Activated CD8-positive, alpha-beta memory T cell treated with anti-CD3 and anti-CD28 coated beads for 1 hour (primary cell): ENCODE data around the gene TCF4.

Experiments used
- DNase-seq, 2 donors: peaks; one replicate each; pipeline ENCODE4 v3.0.0-alpha.2; 2020; ENCODE audit warnings: low read depth in 1 of 2; ENCODE audit errors: extremely low read depth in 1 of 2

The TCF4 gene

DNA sequence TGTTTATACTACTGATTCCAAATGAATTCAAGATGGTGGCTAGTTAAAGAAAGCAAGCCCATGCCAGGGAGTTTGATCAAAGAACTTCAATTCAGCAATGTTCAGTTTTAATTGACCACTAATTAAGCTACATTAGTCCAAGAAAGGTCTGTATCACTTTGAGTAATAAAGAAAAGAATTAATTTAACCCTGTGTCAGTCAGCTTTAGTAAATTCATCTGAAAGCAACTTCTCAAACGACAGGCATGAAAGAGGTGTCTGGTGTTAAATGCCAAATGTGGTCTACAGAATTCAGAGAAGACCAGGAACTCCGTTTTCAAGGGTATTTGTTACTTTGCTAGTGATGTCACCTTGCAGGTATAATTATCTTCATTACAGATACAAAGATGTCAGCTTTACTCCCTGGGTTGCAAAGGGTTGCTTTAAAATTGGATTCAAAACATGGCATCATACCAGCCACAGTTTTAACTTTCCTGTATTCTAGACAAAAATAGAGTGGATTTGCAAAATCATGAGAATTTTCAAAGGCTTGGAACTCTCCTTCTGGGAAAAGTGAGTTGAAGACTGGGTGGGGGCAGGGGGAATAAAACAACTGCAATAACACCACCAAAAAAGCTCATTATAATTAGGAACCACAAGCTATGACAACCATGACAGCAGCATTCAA lies 281.5 kb downstream of the TCF4 start:
- no peak for DNase-seq

DNA sequence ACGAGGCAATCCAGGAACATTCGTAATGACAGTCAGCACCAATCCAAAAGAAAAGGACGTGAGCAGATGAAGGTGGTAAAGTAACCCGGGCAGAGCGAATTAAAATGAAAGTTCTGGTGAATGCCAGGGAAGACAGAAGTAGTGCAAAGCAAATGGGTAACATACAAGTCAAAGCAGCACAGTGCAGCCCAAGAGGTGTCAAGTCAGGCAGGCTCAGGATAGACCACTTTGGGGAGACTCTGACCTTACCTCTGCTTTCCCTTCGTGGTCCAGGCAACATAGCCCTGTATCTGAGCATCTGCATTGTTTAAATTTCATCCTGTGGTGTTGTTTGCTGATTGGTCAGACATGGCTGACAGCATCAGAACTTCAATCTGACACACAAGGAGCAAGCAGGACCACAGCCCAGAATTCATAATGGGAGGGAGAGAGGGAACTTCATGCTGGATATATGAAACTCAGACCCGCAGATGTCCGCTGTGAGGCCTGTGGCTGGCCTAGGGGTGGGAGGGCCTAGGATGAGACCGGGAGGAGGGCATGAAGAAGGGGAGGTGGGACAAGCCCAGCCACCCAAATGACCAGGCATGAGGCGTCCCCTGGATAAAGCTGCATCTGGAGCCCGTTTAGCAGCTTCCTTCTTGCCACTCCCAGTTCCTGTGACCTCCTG lies 285.7 kb downstream of the TCF4 start:
- DNase-seq, result no peak

DNA sequence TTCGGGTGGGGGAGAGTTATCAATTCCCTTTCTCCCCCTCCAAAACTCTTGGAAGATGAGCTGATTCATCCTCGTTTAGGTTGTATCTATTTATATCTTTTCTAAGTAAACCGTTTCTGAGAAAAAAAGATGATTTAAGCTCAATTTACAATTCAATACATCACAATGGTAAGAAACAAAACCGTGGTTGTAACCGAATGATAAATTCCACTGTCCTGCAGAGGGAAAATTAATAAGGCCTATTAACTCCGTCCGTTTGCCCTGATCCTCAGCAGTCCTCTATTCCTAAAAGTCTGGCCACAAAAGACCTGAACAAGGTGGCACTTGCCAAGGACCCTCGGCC lies 286.2 kb downstream of the TCF4 start:
- DNase-seq, result no peak

DNA sequence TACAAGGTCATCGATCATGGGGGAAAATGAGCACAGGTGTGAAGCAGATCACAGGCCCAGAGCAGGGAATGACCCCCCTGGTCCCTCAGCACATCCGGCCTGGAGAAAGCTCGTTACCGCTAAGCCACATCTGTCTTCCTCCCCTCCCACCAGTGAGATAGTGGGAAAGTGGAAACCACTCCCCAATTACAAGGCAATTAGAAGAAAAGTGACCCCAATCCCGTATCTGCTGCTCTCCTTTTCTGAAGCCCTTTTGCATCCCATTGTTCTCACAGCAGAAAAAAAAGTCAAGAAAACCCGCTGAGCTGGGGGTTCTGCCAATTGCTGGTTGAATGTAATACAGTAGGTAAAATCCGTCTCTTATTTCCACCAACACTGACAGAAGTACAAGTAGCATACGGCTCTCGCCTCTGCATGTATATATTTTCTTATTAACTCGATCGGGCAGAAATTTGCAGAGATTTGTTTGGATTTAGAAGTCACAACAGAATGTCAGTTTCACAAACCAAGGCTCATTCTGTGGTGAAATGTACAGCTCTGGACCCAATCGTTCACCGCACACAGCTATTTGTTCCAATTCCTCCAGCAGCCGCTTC lies 287.0 kb downstream of the TCF4 start:
- no peak for DNase-seq

DNA sequence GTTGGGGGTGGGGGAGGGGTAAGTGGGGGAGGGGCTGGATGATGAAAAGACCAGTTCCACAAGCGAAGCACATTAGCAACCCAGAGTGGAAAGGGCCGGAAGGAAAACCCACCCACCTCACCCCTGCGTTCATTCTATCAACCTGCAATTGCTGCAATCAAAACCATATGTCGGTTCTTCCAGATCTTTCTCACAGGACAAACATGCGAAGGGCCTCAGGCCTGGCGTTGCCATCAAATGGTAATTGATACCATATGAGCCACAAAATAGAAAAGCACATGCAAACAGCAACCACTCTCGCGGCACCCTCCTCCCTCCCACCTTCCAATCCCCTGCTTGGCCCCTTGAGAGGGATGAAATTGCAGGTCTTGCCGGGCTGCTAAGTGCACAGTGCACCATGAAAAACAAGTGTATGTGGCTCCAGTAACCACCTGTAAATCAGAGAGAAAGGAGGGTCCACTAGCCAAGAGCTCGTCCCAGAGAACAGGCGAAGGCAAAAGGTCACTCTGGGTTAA lies 287.5 kb downstream of the TCF4 start:
- no peak for DNase-seq

DNA sequence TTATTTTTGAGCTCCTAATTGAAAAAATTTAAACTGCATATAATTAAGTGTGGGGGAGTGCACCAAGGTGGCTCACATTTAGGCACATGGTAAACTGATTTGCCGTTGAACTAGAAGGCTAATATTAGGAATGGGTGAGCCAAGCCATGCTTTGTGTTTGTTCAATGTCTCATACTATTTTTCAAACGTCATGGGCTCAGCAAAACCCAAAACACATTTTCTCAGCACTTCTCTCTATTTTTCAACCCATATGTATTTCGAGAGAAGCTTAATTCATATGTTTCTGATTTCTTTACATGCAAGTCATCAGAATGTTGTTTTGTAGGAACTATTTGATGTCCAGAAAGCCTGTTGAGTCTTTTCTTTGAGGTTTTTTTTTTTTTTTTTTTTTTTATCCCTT lies 291.2 kb downstream of the TCF4 start:
- DNase-seq, result no peak

DNA sequence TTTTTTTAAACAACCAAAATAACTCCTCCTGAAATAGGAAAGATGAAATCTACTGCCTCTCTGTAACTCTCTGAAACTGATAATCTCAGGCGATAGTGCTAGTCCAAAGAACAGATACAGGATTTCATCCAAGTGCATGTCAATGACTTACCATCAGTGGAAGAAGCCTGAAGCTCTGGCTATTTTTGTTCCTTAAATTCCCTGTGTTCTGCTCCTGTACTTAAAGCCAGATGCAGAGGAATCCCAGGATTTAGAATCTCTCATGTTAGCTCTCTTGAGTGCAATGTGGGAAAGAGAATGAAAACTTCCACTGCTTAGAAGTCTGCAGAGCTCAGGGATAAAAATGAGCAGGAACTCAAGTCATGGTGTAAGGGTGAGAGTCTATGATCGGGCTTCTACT lies 291.9 kb downstream of the TCF4 start:
- DNase-seq, result no peak

DNA sequence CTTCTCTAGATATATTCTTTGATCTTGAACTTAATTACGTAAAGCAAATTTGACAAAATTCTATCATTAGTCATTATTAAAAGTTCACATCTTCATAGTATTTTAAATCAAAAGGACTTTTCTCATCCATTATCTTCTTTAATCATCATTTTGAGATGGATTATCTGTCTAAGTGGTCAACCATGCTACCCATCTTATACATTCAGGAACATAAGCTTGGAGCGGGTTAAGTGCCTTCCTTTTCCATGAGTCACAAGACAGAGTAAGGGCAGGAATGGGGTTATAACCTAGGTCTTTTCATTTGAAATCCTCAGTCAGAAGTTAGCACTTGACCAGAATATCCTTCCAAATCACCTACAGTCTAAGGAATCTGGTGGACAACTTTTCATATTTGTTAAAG lies 297.1 kb downstream of the TCF4 start:
- no peak for DNase-seq

DNA sequence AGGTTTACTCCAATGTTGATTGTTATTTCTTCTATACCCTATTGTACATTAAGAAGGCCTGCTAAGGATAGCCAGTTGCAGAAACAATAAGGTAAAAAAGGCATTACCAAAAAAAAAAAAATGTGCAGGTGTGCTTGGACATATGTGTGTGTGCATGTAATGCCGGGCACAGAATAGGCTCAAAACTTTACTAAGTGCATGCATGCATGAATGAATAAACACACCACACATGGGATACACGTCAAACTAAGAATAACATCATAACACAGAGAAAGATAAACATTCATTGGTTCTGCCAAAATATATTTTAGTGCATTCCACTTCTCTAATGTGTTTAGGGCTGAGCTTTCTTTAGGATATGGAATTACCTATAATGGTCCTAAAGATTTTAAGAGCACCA lies 298.2 kb downstream of the TCF4 start:
- DNase-seq, result no peak

DNA sequence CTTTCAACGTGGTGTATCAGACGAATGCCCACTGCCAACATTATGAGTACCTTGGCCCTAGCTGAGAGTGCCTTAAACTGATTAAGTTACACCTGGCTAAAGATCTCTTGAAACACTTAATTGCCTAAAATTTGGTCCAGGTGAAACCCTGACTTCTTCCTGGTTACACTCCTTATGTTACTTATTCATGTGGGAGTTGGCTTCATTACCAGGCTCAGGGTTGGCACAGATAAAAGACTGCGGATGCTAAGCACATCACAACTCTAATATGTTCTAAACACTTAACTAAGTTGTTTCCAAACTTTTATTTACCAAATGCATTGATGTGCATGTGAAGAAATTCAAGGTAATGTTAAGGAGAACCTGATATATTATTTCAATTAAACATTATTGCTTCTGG lies 298.9 kb downstream of the TCF4 start:
- DNase-seq, result no peak

DNA sequence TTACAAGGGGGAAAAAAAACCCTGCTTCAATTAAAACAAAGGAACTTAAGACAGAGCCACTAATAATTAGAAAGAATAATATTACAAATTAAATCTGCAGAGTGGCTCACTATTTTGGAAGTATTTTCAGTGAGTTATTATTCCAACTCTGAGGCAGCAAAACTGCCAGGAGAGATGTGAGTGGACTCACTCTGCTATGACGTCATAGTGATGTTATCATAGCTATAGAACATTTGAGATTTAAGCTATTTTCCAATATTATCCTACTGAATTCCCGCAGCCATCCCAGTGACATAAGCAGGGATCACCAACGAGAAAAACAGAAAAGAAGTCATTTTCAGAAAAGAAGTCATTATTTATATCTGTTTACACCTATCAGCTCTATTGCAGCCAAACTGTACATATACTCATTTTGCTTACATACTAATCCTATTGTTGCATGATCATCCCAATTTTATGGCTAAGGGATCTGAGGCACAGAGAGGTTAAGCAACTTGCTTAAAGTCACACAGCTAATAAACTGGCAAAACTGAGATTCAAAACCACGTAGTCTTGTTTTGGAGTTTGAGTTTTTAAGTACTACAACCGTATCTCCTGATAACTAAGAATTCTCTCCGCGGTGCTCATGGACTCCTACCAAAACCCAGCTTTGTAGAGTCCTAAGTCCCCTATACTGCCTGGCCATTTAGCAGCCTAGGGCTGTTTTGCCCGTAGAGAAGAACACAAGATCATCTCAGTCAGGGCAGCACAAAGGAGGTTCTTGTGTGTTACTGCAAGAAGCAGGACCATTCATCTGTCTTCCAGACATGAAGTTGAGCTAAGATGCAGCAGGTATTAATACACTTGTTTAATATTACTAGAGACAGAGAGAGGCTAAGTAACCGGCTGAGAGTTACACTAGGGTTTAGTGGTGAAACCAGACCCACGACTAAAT lies 299.8 kb downstream of the TCF4 start:
- no peak for DNase-seq

DNA sequence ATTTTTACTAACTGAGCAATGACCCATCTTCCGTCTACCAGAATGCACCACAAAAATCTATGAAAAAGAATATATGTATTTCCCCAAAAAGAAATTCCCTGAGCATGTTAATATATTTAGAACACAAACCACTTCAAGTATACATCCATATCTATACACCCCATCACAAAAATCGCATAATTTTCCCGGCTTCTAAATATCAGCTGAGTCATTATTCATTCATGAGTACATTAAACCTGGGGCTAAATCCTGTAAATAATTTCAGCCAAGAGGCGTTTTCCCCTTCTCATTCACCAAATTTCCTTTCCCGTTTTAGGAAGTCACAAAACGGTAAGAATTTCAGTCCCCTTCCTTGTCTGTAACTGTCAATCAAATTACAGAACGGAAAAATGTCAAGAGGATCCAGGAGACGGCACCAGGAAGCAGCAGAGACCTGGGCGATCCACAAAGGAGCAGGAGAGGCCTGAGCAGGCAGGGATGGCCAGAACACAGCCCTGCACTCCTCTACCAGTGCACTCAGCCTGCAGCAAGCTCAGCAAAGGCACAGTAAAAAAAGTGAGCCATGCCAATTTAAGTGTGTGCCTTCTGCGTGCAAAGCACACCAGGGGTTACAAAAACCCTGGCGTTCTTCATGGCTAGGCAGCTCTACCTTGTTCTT lies 300.7 kb downstream of the TCF4 start:
- DNase-seq, result no peak

DNA sequence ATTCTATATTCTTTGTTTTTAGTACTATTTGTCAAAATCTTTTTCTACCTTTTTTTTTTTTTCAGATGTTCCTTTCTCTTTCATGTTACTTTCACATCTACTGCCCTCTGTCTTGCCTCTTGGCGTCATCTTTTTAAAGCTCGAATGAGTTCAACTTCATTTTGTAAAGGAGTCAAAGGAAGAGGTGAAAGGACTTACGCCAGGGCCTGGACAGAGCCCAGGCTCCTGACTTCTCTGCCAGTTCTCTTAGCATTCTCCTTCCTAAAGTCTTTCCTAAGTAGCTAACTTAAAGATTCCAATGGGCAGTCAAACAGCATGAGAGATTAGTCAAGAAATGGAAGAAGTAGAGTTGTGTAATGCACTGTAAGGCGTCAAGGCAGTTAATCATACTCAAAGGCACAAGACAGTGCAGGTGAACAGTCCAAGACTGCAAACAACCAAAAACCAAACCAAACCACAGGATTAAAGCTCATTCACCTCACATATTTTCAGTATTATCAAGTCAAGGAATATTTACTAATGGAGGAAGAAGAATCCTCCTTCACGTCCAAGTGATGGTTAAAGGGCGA lies 301.7 kb downstream of the TCF4 start:
- DNase-seq, result no peak

DNA sequence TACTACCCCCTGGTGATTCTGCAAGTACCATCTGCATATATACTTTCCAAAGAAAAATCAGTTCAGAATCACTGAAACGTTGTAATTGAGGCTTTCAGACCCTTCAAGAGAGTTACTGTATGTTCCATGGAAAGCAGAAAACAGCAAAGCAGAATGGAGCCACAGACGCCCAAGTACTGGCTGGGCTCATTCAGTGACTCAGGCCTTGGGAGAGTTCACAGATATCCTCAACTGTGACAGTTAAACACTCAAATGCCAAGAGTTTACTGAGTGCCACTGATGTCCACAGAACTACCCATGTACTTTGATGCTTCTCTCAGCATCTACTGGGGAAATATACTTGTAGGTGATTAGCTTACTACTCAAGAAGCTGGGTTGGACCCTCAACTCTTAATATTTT lies 303.4 kb downstream of the TCF4 start:
- DNase-seq, result no peak

DNA sequence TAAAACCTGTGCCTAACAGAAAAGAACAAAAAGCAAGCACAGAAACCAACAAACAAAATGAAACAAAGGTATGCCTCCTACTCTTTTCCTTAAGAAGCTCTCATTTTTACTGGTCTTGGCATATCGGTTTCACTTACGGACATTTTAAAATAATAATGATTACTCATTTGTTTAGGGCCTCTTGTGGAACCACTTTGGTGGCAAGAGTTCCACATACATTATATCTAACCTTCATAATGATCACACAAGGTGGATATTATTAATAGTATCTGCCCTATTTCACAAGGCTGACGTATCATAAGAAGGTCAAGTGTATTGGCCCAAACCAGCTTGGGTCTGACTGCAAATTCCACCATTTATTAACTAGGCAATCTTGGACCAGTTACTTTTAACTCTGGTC lies 304.7 kb downstream of the TCF4 start:
- DNase-seq, result no peak

DNA sequence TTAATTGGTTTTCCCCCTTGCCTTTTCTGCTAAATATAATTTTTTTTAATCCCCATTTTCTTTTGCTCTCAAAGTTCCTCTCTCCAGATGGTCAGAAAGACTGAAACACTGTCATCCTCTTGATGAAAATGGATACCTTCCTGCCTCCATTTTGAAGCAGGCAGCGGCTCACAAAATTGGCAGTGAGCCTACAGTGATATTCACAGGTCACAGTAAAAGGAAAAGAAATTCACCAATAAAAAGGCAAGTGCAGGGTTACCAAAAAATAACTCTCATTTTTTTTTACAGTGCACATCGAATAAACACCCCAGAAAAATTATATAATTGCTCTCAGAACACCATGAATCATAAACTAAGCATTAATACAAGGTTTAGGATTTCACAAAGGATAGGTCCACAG lies 307.5 kb downstream of the TCF4 start:
- DNase-seq, result no peak

DNA sequence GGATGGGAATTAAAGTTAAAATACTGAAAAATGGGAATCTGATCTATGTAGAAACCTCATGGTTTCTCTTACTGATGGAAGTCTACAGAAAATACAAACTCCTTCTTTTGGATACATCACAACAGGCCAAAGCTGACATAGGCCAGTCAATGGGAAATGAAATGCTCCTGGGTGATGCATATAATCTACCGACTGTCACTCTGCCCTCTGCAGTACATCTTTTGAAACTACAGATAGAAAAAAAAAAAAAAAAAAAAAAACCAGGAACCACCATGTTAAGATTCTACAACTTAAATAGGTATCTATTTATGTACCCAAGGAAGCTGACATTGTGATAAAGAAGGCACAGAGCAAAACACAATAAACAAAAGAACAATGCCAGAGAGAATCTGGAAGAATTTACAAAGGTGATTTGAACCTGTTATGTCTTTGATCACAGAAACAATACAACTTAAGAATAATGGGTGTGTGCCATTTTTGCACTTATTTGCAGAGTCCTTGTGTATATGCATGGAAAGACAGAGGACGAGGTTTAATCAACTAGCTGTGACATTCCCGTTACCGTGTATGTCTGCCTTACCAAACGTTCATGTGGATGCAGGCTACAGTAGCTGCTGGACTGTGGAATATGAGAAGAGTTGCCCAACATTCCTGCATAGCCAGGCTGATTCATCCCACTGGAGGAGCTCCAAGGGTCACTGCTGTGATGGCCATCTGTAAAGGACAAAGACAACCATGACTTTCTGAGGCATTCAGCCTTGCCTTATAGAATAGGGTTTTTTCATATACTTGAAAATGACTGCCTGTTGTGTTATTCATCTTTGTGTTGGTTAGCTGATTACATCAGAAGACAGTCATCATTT lies 312.7 kb downstream of the TCF4 start:
- no peak for DNase-seq

DNA sequence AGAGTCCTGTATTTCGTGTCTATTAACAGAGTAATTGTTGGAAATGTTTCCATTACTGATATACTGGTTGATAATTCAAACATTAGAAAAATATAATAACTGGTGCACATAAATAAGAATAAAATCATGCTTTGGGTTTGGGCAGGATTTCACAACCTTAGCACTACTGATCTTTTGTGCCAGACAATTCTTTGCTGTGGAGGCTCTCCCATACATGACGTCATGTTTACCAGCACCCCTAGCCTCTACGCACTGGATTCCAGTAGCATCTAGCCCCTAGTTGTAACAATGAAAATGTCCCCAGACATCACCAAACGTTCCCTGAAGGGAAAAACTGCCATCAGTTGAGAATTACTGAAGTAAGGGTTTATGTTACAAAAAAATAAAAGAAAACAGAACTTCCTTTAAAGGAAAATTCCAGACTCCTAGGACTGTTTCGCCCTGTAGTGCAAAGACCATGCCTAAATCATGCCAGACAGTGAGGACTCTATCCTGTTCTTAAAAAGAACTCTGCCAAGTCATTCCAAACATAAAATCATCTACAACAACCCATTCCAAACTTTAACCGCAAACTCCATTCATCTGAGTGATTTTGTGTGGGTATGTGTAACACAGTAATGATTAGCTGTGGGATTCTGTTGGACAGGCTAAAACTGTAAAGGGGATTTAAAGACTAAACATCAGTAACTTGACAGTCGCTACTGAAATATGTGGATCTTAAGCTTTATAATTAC lies 315.3 kb downstream of the TCF4 start:
- no peak for DNase-seq

DNA sequence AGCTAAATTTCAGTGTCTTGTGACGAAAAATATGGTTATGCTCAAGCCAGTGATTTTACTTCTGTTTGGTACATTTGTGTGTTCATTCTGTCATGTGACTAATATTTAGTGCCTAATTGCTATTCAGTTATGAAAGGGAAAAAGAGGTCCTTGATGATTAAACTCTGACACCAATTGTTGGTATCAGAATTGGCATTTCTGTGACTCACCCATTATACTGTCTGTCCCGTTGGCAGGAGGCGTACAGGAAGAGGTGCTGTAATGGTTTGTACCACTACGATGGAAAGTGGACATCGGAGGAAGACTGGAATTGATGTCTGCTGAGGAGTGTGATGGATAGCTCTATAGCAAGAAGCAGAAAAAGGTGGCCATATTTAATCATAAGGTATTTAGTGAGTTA lies 318.4 kb downstream of the TCF4 start:
- no peak for DNase-seq
